ENCODE results near the gene CACTIN. TPM values are rescaled to one million over a fixed set of nuclear protein-coding genes. Genes with fewer than 3 reads are reported as not detected.

CACTIN gene
- total RNA-seq, 1 donor from 2014 or later: 43.9 TPM

GRCh38 chr19:3612330-3612729 is 14.3 kb downstream of the CACTIN start:
- Mint-ChIP-seq H3K4me1 (ENCODE audit: low read depth) (no peaks in the 10 kb centered on the region), H3K9me3 (ENCODE audit: low read depth) (no peaks in the 10 kb centered on the region), H3K36me3 (ENCODE audit: insufficient read depth) (peaks cover 3% of the 10 kb centered on the region), H3K27ac (no peak overlapping the region), H3K27me3 (peaks cover 10% of the 10 kb centered on the region), H3K4me3 (ENCODE audit: low read depth) (no peak overlapping the region)
- no peak for DNase-seq (ENCODE audit: low spot score, unreplicated experiment)
- TF ChIP-seq CTCF (IDR thresholded peaks at IDR 0.05; ENCODE audit: unreplicated experiment): no peak

- no peak overlapping the region for H3K4me3 Mint-ChIP-seq (ENCODE audit: low read depth)
- no peak for DNase-seq (ENCODE audit: low spot score, unreplicated experiment)
- no peaks in the 10 kb centered on the region for H3K4me1 Mint-ChIP-seq (ENCODE audit: low read depth)
- TF ChIP-seq CTCF (IDR thresholded peaks at IDR 0.05; ENCODE audit: unreplicated experiment): no peak
- H3K27me3 Mint-ChIP-seq: peaks cover 14% of the 10 kb centered on the region
- no peak overlapping the region for H3K27ac Mint-ChIP-seq
- H3K9me3 Mint-ChIP-seq (ENCODE audit: low read depth): no peaks in the 10 kb centered on the region
- peaks cover 3% of the 10 kb centered on the region for H3K36me3 Mint-ChIP-seq (ENCODE audit: insufficient read depth)
Observed at GRCh38 chr19:3611841-3612240, 14.7 kb downstream of the CACTIN start.

GRCh38 chr19:3610745-3611717 is 15.6 kb downstream of the CACTIN start:
- peaks cover 14% of the 10 kb centered on the region for H3K27me3 Mint-ChIP-seq
- no peak for DNase-seq (ENCODE audit: low spot score, unreplicated experiment)
- H3K9me3 Mint-ChIP-seq (ENCODE audit: low read depth): no peaks in the 10 kb centered on the region
- peaks cover 3% of the 10 kb centered on the region for H3K36me3 Mint-ChIP-seq (ENCODE audit: insufficient read depth)
- TF ChIP-seq CTCF (IDR thresholded peaks at IDR 0.05; ENCODE audit: unreplicated experiment): no peak
- H3K27ac Mint-ChIP-seq: no peak overlapping the region
- H3K4me3 Mint-ChIP-seq (ENCODE audit: low read depth): no peak overlapping the region
- no peaks in the 10 kb centered on the region for H3K4me1 Mint-ChIP-seq (ENCODE audit: low read depth)

GRCh38 chr19:3609779-3610719 is 16.5 kb downstream of the CACTIN start:
- Mint-ChIP-seq H3K9me3 (ENCODE audit: low read depth) (no peaks in the 10 kb centered on the region), H3K4me3 (ENCODE audit: low read depth) (no peak overlapping the region), H3K27ac (no peak overlapping the region), H3K36me3 (ENCODE audit: insufficient read depth) (peaks cover 3% of the 10 kb centered on the region), H3K4me1 (ENCODE audit: low read depth) (no peaks in the 10 kb centered on the region), H3K27me3 (peaks cover 14% of the 10 kb centered on the region)
- TF ChIP-seq CTCF (IDR thresholded peaks at IDR 0.05; ENCODE audit: unreplicated experiment): no peak
- no peak for DNase-seq (ENCODE audit: low spot score, unreplicated experiment)

- Mint-ChIP-seq H3K9me3 (ENCODE audit: low read depth) (no peaks in the 10 kb centered on the region), H3K4me1 (ENCODE audit: low read depth) (no peaks in the 10 kb centered on the region), H3K27ac (no peak overlapping the region), H3K4me3 (ENCODE audit: low read depth) (no peak overlapping the region), H3K36me3 (ENCODE audit: insufficient read depth) (peaks cover 3% of the 10 kb centered on the region), H3K27me3 (peaks cover 14% of the 10 kb centered on the region)
- TF ChIP-seq CTCF (IDR thresholded peaks at IDR 0.05; ENCODE audit: unreplicated experiment): no peak
- DNase-seq (ENCODE audit: low spot score, unreplicated experiment): no peak
Observed at GRCh38 chr19:3608750-3609322, 17.8 kb downstream of the CACTIN start.

All from progenitor cell of endocrine pancreas (in vitro differentiated cells).